CD8-positive, alpha-beta memory T cell (primary cell): Measurements from ENCODE around the gene KCNIP1. TPM values are rescaled to one million over a fixed set of nuclear protein-coding genes. Genes with fewer than 3 reads are reported as not detected.
A peak's percentile ranks its signal among the peaks of the same experiment; 100 is the strongest.

Experiments used
- CTCF ChIA-PET: fragments of 350-600 bp; sonication (Branson Sonifier 250); formaldehyde crosslinking; loops from one replicate; lab custom pipeline; 2021; ENCODE audit warnings: antibody characterized with exemption; lab: Charles Lee
- POLR2A ChIA-PET: fragments of 350-600 bp; sonication (Branson Sonifier 250); formaldehyde crosslinking; loops from one replicate; lab custom pipeline; 2021; ENCODE audit warnings: antibody characterized with exemption; lab: Charles Lee
- DNase-seq, 5 donors: peaks; one replicate each; pipeline versions ENCODE4 v3.0.0 to v3.0.0-alpha.2; 2020 to 2022; ENCODE audit warnings: mixed read lengths in 1 of 5
- H3K27ac ChIP-seq: one replicate; pipeline ENCODE4 v1.7.0; 2013; ENCODE audit warnings: low read depth, mild to moderate bottlenecking, low read length, moderate library complexity
- H3K27me3 ChIP-seq: 2 replicates; pipeline ENCODE4 v1.7.0; 2013; ENCODE audit warnings: low read length, mild to moderate bottlenecking; ENCODE audit not compliant: insufficient read depth, poor library complexity, severe bottlenecking
- H3K36me3 ChIP-seq: 2 replicates; pipeline ENCODE4 v1.7.0; 2013; ENCODE audit warnings: mild to moderate bottlenecking, low read length, moderate library complexity; ENCODE audit not compliant: insufficient read depth
- H3K4me1 ChIP-seq: 2 replicates; pipeline ENCODE4 v1.7.0; 2013; ENCODE audit warnings: mild to moderate bottlenecking, low read length, moderate library complexity; ENCODE audit not compliant: insufficient read depth
- H3K4me3 ChIP-seq: 2 replicates; pipeline ENCODE4 v1.7.0; 2013; ENCODE audit warnings: mild to moderate bottlenecking, low read length
- H3K9me3 ChIP-seq: 2 replicates; pipeline ENCODE4 v1.7.0; 2013; ENCODE audit warnings: mild to moderate bottlenecking, low read length
- H3K27ac Mint-ChIP-seq, 8 donors: one replicate each; pipeline ENCODE4 v1.8.0; 2020 to 2021; ENCODE audit warnings: mixed read lengths in 8 of 8, mild to moderate bottlenecking in 6 of 8, inconsistent platforms in 3 of 8, moderate library complexity in 3 of 8
- H3K27me3 Mint-ChIP-seq, 2 donors: one replicate each; pipeline ENCODE4 v1.8.0; 2020 to 2021; ENCODE audit warnings: mixed read lengths in 2 of 2, mild to moderate bottlenecking in 1 of 2, moderate library complexity in 1 of 2
- H3K36me3 Mint-ChIP-seq, 3 donors: one replicate each; pipeline ENCODE4 v1.8.0; 2020 to 2021; ENCODE audit warnings: mixed read lengths in 3 of 3, inconsistent platforms in 1 of 3, mild to moderate bottlenecking in 1 of 3
- H3K4me1 Mint-ChIP-seq, 3 donors: one replicate each; pipeline ENCODE4 v1.8.0; 2020 to 2021; ENCODE audit warnings: mixed read lengths in 3 of 3, inconsistent platforms in 1 of 3, mild to moderate bottlenecking in 1 of 3
- H3K4me3 Mint-ChIP-seq, 7 donors: one replicate each; pipeline ENCODE4 v1.8.0; 2020 to 2021; ENCODE audit warnings: mixed read lengths in 7 of 7, mild to moderate bottlenecking in 6 of 7, moderate library complexity in 4 of 7, inconsistent platforms in 2 of 7
- H3K9me3 Mint-ChIP-seq, 5 donors: one replicate each; pipeline ENCODE4 v1.8.0; 2020 to 2022; ENCODE audit warnings: mixed read lengths in 5 of 5, mild to moderate bottlenecking in 3 of 5, moderate library complexity in 2 of 5, inconsistent platforms in 1 of 5
- polyA plus RNA-seq: library from polyadenylated mRNA; unstranded; fragments of 300-500 nt; fragmentation: Illumina TruSeq; gene quantifications from one replicate; pipeline ENCODE4 v1.2.3, GENCODE V29; 2021
- total RNA-seq, 2 experiments: library from RNA; stranded (reverse); gene quantifications; one replicate each; pipeline ENCODE4 v1.2.3, GENCODE V29; 2021

Gene KCNIP1
- total and polyA plus RNA-seq, 3 experiments from 2014 or later, result not detected

GRCh38 chr5:170655476-170655875 lies 151.7 kb downstream of the KCNIP1 start:
- Histone ChIP-seq H3K9me3 (no peaks in the 10 kb centered on the region), H3K27ac (no peak overlapping the region), H3K4me3 (no peak overlapping the region), H3K36me3 (no peaks in the 10 kb centered on the region), H3K4me1 (no peaks in the 10 kb centered on the region), H3K27me3 (no peaks in the 10 kb centered on the region)
- Mint-ChIP-seq H3K4me1 (no peaks in the 10 kb centered on the region), H3K9me3 (no peaks in the 10 kb centered on the region), H3K27ac (no peak overlapping the region), H3K4me3 (no peak overlapping the region), H3K36me3 (no peaks in the 10 kb centered on the region), H3K27me3 (peaks cover 5 to 24% of the 10 kb centered on the region in 2 donors)
- CTCF ChIA-PET, result no interaction called here
- no peak for DNase-seq
- POLR2A ChIA-PET, result no interaction called here

- H3K27me3 Mint-ChIP-seq, result peaks cover 5 to 24% of the 10 kb centered on the region in 2 donors
- H3K36me3 ChIP-seq, result no peaks in the 10 kb centered on the region
- no peak overlapping the region for H3K27ac Mint-ChIP-seq
- ChIA-PET CTCF (no interaction called here), POLR2A (no interaction called here)
- H3K4me3 ChIP-seq, result no peak overlapping the region
- DNase-seq, result no peak
- no peaks in the 10 kb centered on the region for H3K4me1 Mint-ChIP-seq
- no peak overlapping the region for H3K4me3 Mint-ChIP-seq
- H3K36me3 Mint-ChIP-seq, result no peaks in the 10 kb centered on the region
- H3K9me3 ChIP-seq, result no peaks in the 10 kb centered on the region
- no peak overlapping the region for H3K27ac ChIP-seq
- H3K4me1 ChIP-seq, result no peaks in the 10 kb centered on the region
- no peaks in the 10 kb centered on the region for H3K9me3 Mint-ChIP-seq
- no peaks in the 10 kb centered on the region for H3K27me3 ChIP-seq
Measured at GRCh38 chr5:170655920-170656319, 152.1 kb downstream of the KCNIP1 start.

GRCh38 chr5:170656346-170656745 lies 152.5 kb downstream of the KCNIP1 start:
- no peaks in the 10 kb centered on the region for H3K36me3 Mint-ChIP-seq
- H3K27ac Mint-ChIP-seq, result no peak overlapping the region
- DNase-seq, result no peak
- Histone ChIP-seq H3K36me3 (no peaks in the 10 kb centered on the region), H3K27ac (no peak overlapping the region), H3K27me3 (no peaks in the 10 kb centered on the region), H3K4me1 (no peaks in the 10 kb centered on the region), H3K9me3 (no peaks in the 10 kb centered on the region), H3K4me3 (no peak overlapping the region)
- CTCF ChIA-PET, result no interaction called here
- POLR2A ChIA-PET, result no interaction called here
- H3K27me3 Mint-ChIP-seq, result peaks cover 5 to 24% of the 10 kb centered on the region in 2 donors
- H3K4me3 Mint-ChIP-seq, result no peak overlapping the region
- no peaks in the 10 kb centered on the region for H3K4me1 Mint-ChIP-seq
- no peaks in the 10 kb centered on the region for H3K9me3 Mint-ChIP-seq

- Histone ChIP-seq H3K4me3 (no peak overlapping the region), H3K27ac (no peak overlapping the region), H3K27me3 (no peaks in the 10 kb centered on the region), H3K9me3 (no peaks in the 10 kb centered on the region), H3K36me3 (no peaks in the 10 kb centered on the region), H3K4me1 (no peaks in the 10 kb centered on the region)
- Mint-ChIP-seq H3K36me3 (no peaks in the 10 kb centered on the region), H3K4me3 (no peak overlapping the region), H3K4me1 (no peaks in the 10 kb centered on the region), H3K27ac (no peak overlapping the region), H3K9me3 (peaks cover 0 to 1% (median 0%) of the 10 kb centered on the region in 5 donors), H3K27me3 (peaks cover 7 to 36% of the 10 kb centered on the region in 2 donors)
- ChIA-PET POLR2A (no interaction called here), CTCF (no interaction called here)
- no peak for DNase-seq
Measured at GRCh38 chr5:170660531-170660930, 156.7 kb downstream of the KCNIP1 start.

GRCh38 chr5:170662966-170663365 lies 159.1 kb downstream of the KCNIP1 start:
- Mint-ChIP-seq H3K27me3 (peaks cover 7 to 28% of the 10 kb centered on the region in 2 donors), H3K4me3 (no peak overlapping the region), H3K27ac (no peak overlapping the region), H3K4me1 (no peaks in the 10 kb centered on the region), H3K9me3 (peaks cover 0 to 1% (median 0%) of the 10 kb centered on the region in 5 donors), H3K36me3 (no peaks in the 10 kb centered on the region)
- no peaks in the 10 kb centered on the region for H3K27me3 ChIP-seq
- H3K4me3 ChIP-seq, result no peak overlapping the region
- ChIA-PET POLR2A (no interaction called here), CTCF (no interaction called here)
- H3K36me3 ChIP-seq, result no peaks in the 10 kb centered on the region
- no peaks in the 10 kb centered on the region for H3K9me3 ChIP-seq
- no peak overlapping the region for H3K27ac ChIP-seq
- H3K4me1 ChIP-seq, result no peaks in the 10 kb centered on the region
- DNase-seq, result no peak

GRCh38 chr5:170678811-170679210 lies 175.0 kb downstream of the KCNIP1 start:
- Histone ChIP-seq H3K27me3 (no peaks in the 10 kb centered on the region), H3K4me1 (no peaks in the 10 kb centered on the region), H3K36me3 (no peaks in the 10 kb centered on the region), H3K9me3 (no peaks in the 10 kb centered on the region), H3K4me3 (no peak overlapping the region), H3K27ac (no peak overlapping the region)
- Mint-ChIP-seq H3K4me3 (no peak overlapping the region), H3K27me3 (peaks cover 9 to 52% of the 10 kb centered on the region in 2 donors), H3K36me3 (no peaks in the 10 kb centered on the region), H3K27ac (no peak overlapping the region), H3K4me1 (peaks cover 6 to 9% (median 7%) of the 10 kb centered on the region in 3 donors), H3K9me3 (peaks cover 0 to 2% (median 0%) of the 10 kb centered on the region in 5 donors)
- CTCF ChIA-PET, result no interaction called here
- POLR2A ChIA-PET, result no interaction called here
- no peak for DNase-seq

GRCh38 chr5:170681013-170681433 lies 177.2 kb downstream of the KCNIP1 start:
- Histone ChIP-seq H3K4me1 (no peaks in the 10 kb centered on the region), H3K4me3 (no peak overlapping the region), H3K27me3 (no peaks in the 10 kb centered on the region), H3K36me3 (no peaks in the 10 kb centered on the region), H3K9me3 (no peaks in the 10 kb centered on the region), H3K27ac (no peak overlapping the region)
- Mint-ChIP-seq H3K27ac (no peak overlapping the region), H3K27me3 (peaks cover 18 to 57% of the 10 kb centered on the region in 2 donors), H3K9me3 (peaks cover 0 to 2% (median 0%) of the 10 kb centered on the region in 5 donors), H3K36me3 (no peaks in the 10 kb centered on the region), H3K4me1 (peaks cover 6 to 9% (median 7%) of the 10 kb centered on the region in 3 donors), H3K4me3 (peak overlapping the region in 1 of 7 donors; percentile 22)
- POLR2A ChIA-PET, result no interaction called here
- DNase-seq, result no peak
- CTCF ChIA-PET, result no interaction called here

- H3K27me3 Mint-ChIP-seq, result peaks cover 5 to 65% of the 10 kb centered on the region in 2 donors
- CTCF ChIA-PET, result no interaction called here
- H3K9me3 Mint-ChIP-seq, result peaks cover 0 to 3% (median 0%) of the 10 kb centered on the region in 5 donors
Measured at GRCh38 chr5:170691657-170692056, 187.8 kb downstream of the KCNIP1 start.

More at GRCh38 chr5:170691657-170692056, 187.8 kb downstream of the KCNIP1 start:
- Histone ChIP-seq H3K36me3 (no peaks in the 10 kb centered on the region), H3K27ac (no peak overlapping the region), H3K27me3 (no peaks in the 10 kb centered on the region), H3K9me3 (no peaks in the 10 kb centered on the region), H3K4me1 (no peaks in the 10 kb centered on the region), H3K4me3 (no peak overlapping the region)
- no peak for DNase-seq
- Mint-ChIP-seq H3K36me3 (peaks cover 0 to 2% (median 0%) of the 10 kb centered on the region in 3 donors), H3K4me3 (no peak overlapping the region), H3K27ac (no peak overlapping the region), H3K4me1 (no peaks in the 10 kb centered on the region)
- POLR2A ChIA-PET, result no interaction called here
